Activated CD4-positive, alpha-beta T cell treated with anti-CD3 and anti-CD28 coated beads for 36 hours (primary cell): ENCODE data around the gene ZBTB49. TPM values are rescaled to one million over a fixed set of nuclear protein-coding genes. Genes with fewer than 3 reads are reported as not detected.
A peak's percentile ranks its signal among the peaks of the same experiment; 100 is the strongest.

Experiments
- ATAC-seq: fragments of 200-7000 bp; cut with Tn5 transposase; one replicate; pipeline ENCODE4 v1.10.0; 2021; ENCODE audit warnings: mild to moderate bottlenecking, moderate library complexity
- CTCF ChIA-PET: fragments of 350-600 bp; sonication (Branson Sonifier 250); formaldehyde crosslinking; loops from one replicate; lab custom pipeline; 2021; ENCODE audit warnings: antibody characterized with exemption; lab: Charles Lee
- POLR2A ChIA-PET: fragments of 350-600 bp; sonication (Branson Sonifier 250); formaldehyde crosslinking; loops from one replicate; lab custom pipeline; 2021; ENCODE audit warnings: antibody characterized with exemption, inconsistent platforms; lab: Charles Lee
- DNase-seq: peaks from one replicate; pipeline ENCODE4 v3.0.0-alpha.2; 2020
- H3K27ac Mint-ChIP-seq: one replicate; pipeline ENCODE4 v1.8.0; 2021; ENCODE audit warnings: mixed read lengths
- H3K27me3 Mint-ChIP-seq: one replicate; pipeline ENCODE4 v1.8.0; 2021; ENCODE audit warnings: mixed read lengths
- H3K36me3 Mint-ChIP-seq: one replicate; pipeline ENCODE4 v1.8.0; 2021; ENCODE audit warnings: low read depth, mixed read lengths
- H3K4me1 Mint-ChIP-seq: one replicate; pipeline ENCODE4 v1.8.0; 2021; ENCODE audit warnings: mixed read lengths
- H3K4me3 Mint-ChIP-seq: one replicate; pipeline ENCODE4 v1.8.0; 2021; ENCODE audit warnings: mild to moderate bottlenecking, moderate library complexity, mixed read lengths
- H3K9me3 Mint-ChIP-seq: one replicate; pipeline ENCODE4 v1.8.0; 2021; ENCODE audit warnings: low read depth, mixed read lengths
- intact Hi-C, 2 experiments: fragments of 100-400 bp; cut with DNase I in 1 of 2; cut with micrococcal nuclease in 1 of 2; formaldehyde crosslinking; loops; one replicate each; pipeline versions ENCODE4 v1.14.2 to v1.15.1; 2022 to 2024; cut with DNase I, micrococcal nuclease
- total RNA-seq, 2 experiments: library from RNA; stranded (reverse); gene quantifications; one replicate each; pipeline ENCODE4 v1.2.3, GENCODE V29; 2021

ZBTB49 gene
- total RNA-seq, 2 experiments from 2014 or later = 3.3 to 3.8 TPM

DNA sequence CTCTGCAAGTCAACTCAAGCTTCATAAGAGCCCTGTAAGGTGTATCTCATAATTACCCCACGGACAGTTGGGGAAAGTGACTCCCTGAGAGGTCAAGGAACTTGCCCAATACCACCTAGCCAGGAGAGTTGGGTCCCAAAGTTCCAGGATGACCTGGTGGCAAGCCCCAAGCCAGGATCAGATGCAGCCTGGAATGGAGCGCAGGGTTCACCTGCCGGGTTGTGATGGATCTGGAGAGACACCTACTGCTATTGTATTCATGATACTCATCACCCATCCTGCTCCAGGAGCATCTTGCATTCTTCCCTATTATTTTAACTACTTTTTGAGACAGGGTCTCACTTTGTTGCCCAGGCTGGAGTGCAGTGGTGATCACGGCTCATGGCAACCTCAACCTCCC lies 36.1 kb downstream of the ZBTB49 start:
- DNase-seq = no peak
- Mint-ChIP-seq H3K36me3 (peaks cover 2% of the 10 kb centered on the region), H3K4me3 (no peak overlapping the region), H3K4me1 (no peaks in the 10 kb centered on the region), H3K27me3 (no peaks in the 10 kb centered on the region), H3K9me3 (no peaks in the 10 kb centered on the region), H3K27ac (no peak overlapping the region)
- POLR2A ChIA-PET = no interaction called here
- no peak for ATAC-seq
- intact Hi-C loops = no loop called here
- CTCF ChIA-PET = no interaction called here

GRCh38 chr4:4327652-4328121 lies 37.6 kb downstream of the ZBTB49 start:
- Mint-ChIP-seq H3K4me3 (no peak overlapping the region), H3K27ac (no peak overlapping the region)

GRCh38 chr4:4328206-4328605 lies 38.2 kb downstream of the ZBTB49 start:
- H3K4me3 Mint-ChIP-seq = no peak overlapping the region
- POLR2A ChIA-PET = no interaction called here
- no peaks in the 10 kb centered on the region for H3K27me3 Mint-ChIP-seq
- no peaks in the 10 kb centered on the region for H3K9me3 Mint-ChIP-seq
- intact Hi-C loops = no loop called here
- no peaks in the 10 kb centered on the region for H3K4me1 Mint-ChIP-seq
- no peak for DNase-seq
- no peak for ATAC-seq
- H3K36me3 Mint-ChIP-seq = no peaks in the 10 kb centered on the region
- CTCF ChIA-PET = interaction anchor here (0.7 to 1.2 kb wide), 2 partner anchors 55 to 174 kb away, joined by 3 read pairs; no protein-coding TSS in a partner anchor
- H3K27ac Mint-ChIP-seq = no peak overlapping the region

More at GRCh38 chr4:4327652-4328121, 37.6 kb downstream of the ZBTB49 start:
- ATAC-seq (no peak), DNase-seq (peak; percentile 11)
- ChIA-PET CTCF (interaction anchor here (0.7 to 1.2 kb wide), 3 partner anchors 8 to 174 kb away, joined by 3 read pairs; no protein-coding TSS in a partner anchor), POLR2A (no interaction called here)
- H3K4me1 Mint-ChIP-seq = no peaks in the 10 kb centered on the region
- intact Hi-C loops = no loop called here
- H3K36me3 Mint-ChIP-seq = no peaks in the 10 kb centered on the region
- no peaks in the 10 kb centered on the region for H3K27me3 Mint-ChIP-seq
- H3K9me3 Mint-ChIP-seq = no peaks in the 10 kb centered on the region

GRCh38 chr4:4328840-4329239 lies 38.8 kb downstream of the ZBTB49 start:
- POLR2A ChIA-PET = no interaction called here
- DNase-seq (no peak), ATAC-seq (no peak)
- no peaks in the 10 kb centered on the region for H3K27me3 Mint-ChIP-seq
- intact Hi-C loops = no loop called here
- no peak overlapping the region for H3K4me3 Mint-ChIP-seq
- CTCF ChIA-PET = no interaction called here
- H3K4me1 Mint-ChIP-seq = no peaks in the 10 kb centered on the region
- no peak overlapping the region for H3K27ac Mint-ChIP-seq
- no peaks in the 10 kb centered on the region for H3K36me3 Mint-ChIP-seq
- H3K9me3 Mint-ChIP-seq = no peaks in the 10 kb centered on the region

DNA sequence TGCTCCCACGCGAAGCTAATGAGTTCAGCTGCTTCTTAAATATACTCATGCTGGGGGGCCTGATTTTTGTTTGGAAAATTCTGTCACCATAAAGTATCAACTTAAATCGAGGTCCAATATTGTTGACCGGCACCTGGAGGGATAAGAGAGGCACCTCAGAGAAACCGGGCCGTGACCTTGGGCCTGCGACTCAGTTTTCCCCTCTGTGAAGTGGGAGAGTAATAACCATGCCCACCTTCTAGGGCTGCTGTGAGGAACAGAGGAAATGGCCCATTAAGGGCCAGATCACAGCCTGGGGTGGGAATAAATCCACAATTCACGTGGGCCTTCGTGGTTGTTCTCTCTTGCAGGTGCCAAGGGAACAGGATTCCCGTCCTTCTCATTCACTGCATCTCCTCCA lies 39.4 kb downstream of the ZBTB49 start:
- ATAC-seq (no peak), DNase-seq (no peak)
- no peak overlapping the region for H3K4me3 Mint-ChIP-seq
- ChIA-PET CTCF (no interaction called here), POLR2A (no interaction called here)
- no peaks in the 10 kb centered on the region for H3K9me3 Mint-ChIP-seq
- intact Hi-C loops = no loop called here
- H3K4me1 Mint-ChIP-seq = no peaks in the 10 kb centered on the region
- H3K27ac Mint-ChIP-seq = no peak overlapping the region
- no peaks in the 10 kb centered on the region for H3K27me3 Mint-ChIP-seq
- no peaks in the 10 kb centered on the region for H3K36me3 Mint-ChIP-seq

GRCh38 chr4:4330794-4331193 lies 40.7 kb downstream of the ZBTB49 start:
- ChIA-PET POLR2A (interaction anchor here (0.6 kb wide), 1 partner anchor 32 kb away, joined by 5 read pairs; no protein-coding TSS in a partner anchor), CTCF (interaction anchor here (0.6 to 1.6 kb wide), 3 partner anchors 77 to 136 kb away, joined by 3 to 5 read pairs (median 3); partner anchors contain the start of gene TMEM128)
- intact Hi-C loops = no loop called here
- ATAC-seq (no peak), DNase-seq (no peak)
- H3K4me3 Mint-ChIP-seq = no peak overlapping the region
- no peaks in the 10 kb centered on the region for H3K9me3 Mint-ChIP-seq
- H3K27ac Mint-ChIP-seq = no peak overlapping the region
- H3K36me3 Mint-ChIP-seq = no peaks in the 10 kb centered on the region
- peaks cover 1% of the 10 kb centered on the region for H3K4me1 Mint-ChIP-seq
- H3K27me3 Mint-ChIP-seq = no peaks in the 10 kb centered on the region

DNA sequence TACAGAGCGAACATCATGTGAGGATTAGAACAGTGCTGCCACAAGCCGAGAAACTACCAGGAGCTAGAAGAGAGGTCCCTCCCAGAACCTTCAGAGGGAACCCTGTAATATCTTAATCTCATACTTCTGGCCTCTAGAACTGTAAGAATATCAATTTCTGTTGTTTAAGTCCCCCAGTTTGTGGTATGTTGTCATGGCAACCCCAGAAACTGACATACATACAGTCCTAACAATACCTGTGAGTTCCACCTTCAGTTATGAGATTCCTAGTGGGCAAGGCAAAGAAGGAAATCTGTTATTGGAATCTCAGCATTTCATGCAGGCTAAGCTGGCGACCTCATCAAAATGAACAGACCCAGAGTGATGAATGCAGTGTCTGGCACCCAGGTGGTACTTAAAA lies 42.5 kb downstream of the ZBTB49 start:
- DNase-seq (no peak), ATAC-seq (no peak)
- no peaks in the 10 kb centered on the region for H3K27me3 Mint-ChIP-seq
- H3K36me3 Mint-ChIP-seq = no peaks in the 10 kb centered on the region
- CTCF ChIA-PET = interaction anchor here (0.8 to 1.3 kb wide), 3 partner anchors 72 to 81 kb away, joined by 3 read pairs; no protein-coding TSS in a partner anchor
- POLR2A ChIA-PET = no interaction called here
- peaks cover 1% of the 10 kb centered on the region for H3K4me1 Mint-ChIP-seq
- H3K27ac Mint-ChIP-seq = no peak overlapping the region
- H3K9me3 Mint-ChIP-seq = no peaks in the 10 kb centered on the region
- no peak overlapping the region for H3K4me3 Mint-ChIP-seq
- intact Hi-C loops = no loop called here

DNA sequence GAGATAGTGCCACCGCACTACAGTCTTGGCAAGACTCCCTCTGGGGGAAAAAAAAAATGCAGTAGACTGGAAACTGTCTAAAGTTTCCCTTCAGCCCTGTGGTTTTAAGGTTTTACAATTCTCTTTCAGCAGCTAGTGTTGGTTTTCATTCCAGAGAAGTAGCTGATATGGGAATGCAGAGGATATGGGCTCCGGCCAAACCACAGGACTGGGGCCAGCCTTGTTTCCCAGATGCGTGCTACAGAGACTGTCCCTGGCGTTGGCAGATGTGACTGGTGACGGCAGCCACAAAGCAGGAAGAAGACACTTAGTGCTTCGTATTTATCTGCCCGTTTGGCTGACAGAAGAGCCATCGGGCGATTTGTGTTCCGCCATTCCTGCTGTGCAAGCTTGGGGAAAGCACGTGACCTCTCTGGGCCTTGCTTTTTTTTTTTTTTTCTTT lies 43.2 kb downstream of the ZBTB49 start:
- peak; percentile 13 for DNase-seq
- intact Hi-C loops = no loop called here
- H3K9me3 Mint-ChIP-seq = no peaks in the 10 kb centered on the region
- no peak overlapping the region for H3K27ac Mint-ChIP-seq
- POLR2A ChIA-PET = interaction anchor here (0.6 kb wide), 1 partner anchor 464 kb away, joined by 6 read pairs; no protein-coding TSS in a partner anchor
- H3K27me3 Mint-ChIP-seq = no peaks in the 10 kb centered on the region
- no peaks in the 10 kb centered on the region for H3K36me3 Mint-ChIP-seq
- no peak for ATAC-seq
- H3K4me3 Mint-ChIP-seq = no peak overlapping the region
- H3K4me1 Mint-ChIP-seq = peaks cover 1% of the 10 kb centered on the region
- CTCF ChIA-PET = interaction anchor here (0.7 to 1.3 kb wide), 4 partner anchors 78 to 506 kb away, joined by 3 read pairs; partner anchors contain the start of gene TMEM128

- Mint-ChIP-seq H3K27me3 (no peaks in the 10 kb centered on the region), H3K27ac (no peak overlapping the region), H3K4me3 (no peak overlapping the region), H3K36me3 (no peaks in the 10 kb centered on the region), H3K4me1 (peaks cover 1% of the 10 kb centered on the region), H3K9me3 (no peaks in the 10 kb centered on the region)
- intact Hi-C loops = loop anchor here (1.0 to 2.0 kb wide), 4 partner anchors 45 to 350 kb away; partner anchors contain the start of genes LYAR (in 1 of the 2) and ZBTB49 (in 1 of the 2)
- peak; percentile 97 for ATAC-seq
- DNase-seq = peak; percentile 87
- ChIA-PET POLR2A (no interaction called here), CTCF (interaction anchor here (0.5 to 2.7 kb wide), 4 partner anchors 75 to 84 kb away, joined by 3 to 12 read pairs (median 4); no protein-coding TSS in a partner anchor)
Measured at GRCh38 chr4:4334798-4335520, 44.9 kb downstream of the ZBTB49 start.

- DNase-seq (no peak), ATAC-seq (no peak)
- Mint-ChIP-seq H3K4me1 (peaks cover 4% of the 10 kb centered on the region), H3K27ac (no peak overlapping the region), H3K36me3 (no peaks in the 10 kb centered on the region), H3K27me3 (no peaks in the 10 kb centered on the region), H3K4me3 (no peak overlapping the region), H3K9me3 (no peaks in the 10 kb centered on the region)
- ChIA-PET POLR2A (no interaction called here), CTCF (interaction anchor here (2.0 to 2.6 kb wide), 2 partner anchors 84 to 87 kb away, joined by 5 to 8 read pairs; no protein-coding TSS in a partner anchor)
- intact Hi-C loops = no loop called here
Measured at GRCh38 chr4:4338210-4339001, 48.4 kb downstream of the ZBTB49 start.

- no peak overlapping the region for H3K4me3 Mint-ChIP-seq
- POLR2A ChIA-PET = no interaction called here
- ATAC-seq = no peak
- H3K36me3 Mint-ChIP-seq = no peaks in the 10 kb centered on the region
- no peaks in the 10 kb centered on the region for H3K9me3 Mint-ChIP-seq
- CTCF ChIA-PET = interaction anchor here (0.6 to 2.6 kb wide), 4 partner anchors 9 to 88 kb away, joined by 3 to 8 read pairs (median 4); no protein-coding TSS in a partner anchor
- no peak overlapping the region for H3K27ac Mint-ChIP-seq
- no peak for DNase-seq
- no peaks in the 10 kb centered on the region for H3K27me3 Mint-ChIP-seq
- intact Hi-C loops = no loop called here
- peaks cover 4% of the 10 kb centered on the region for H3K4me1 Mint-ChIP-seq
Measured at GRCh38 chr4:4339504-4340085, 49.5 kb downstream of the ZBTB49 start.
